Esophagus squamous epithelium (tissue), 5 donors: Measurements from ENCODE around the gene TBC1D23. TPM values are rescaled to one million over a fixed set of nuclear protein-coding genes. Genes with fewer than 3 reads are reported as not detected.
"Not testable (repeated sequence)": the region's sequence is repeated elsewhere in the genome, so short reads cannot be mapped to it uniquely, and the experiment has no call there.

Experiments
- DNase-seq: peaks from one replicate; lab custom pipeline; 2025; lab: John Stamatoyannopoulos, UW
- H3K27ac ChIP-seq, 4 donors: fragments of 200-600 bp; sonication (generic); one replicate each; pipeline ENCODE4 v1.5.1; 2016 to 2019; ENCODE audit warnings: mild to moderate bottlenecking in 1 of 4
- H3K27me3 ChIP-seq, 4 donors: fragments of 200-600 bp; sonication (generic); 1 replicate in 3 of 4; 2 replicates in 1 of 4; pipeline versions ENCODE4 v1.5.1 to v1.6.0; 2017 to 2021; ENCODE audit warnings: antibody characterized with exemption in 1 of 4
- H3K36me3 ChIP-seq, 3 donors: fragments of 200-600 bp; sonication (generic); one replicate each; pipeline ENCODE4 v1.5.1; 2016 to 2019
- H3K4me1 ChIP-seq, 3 donors: fragments of 200-600 bp; sonication (generic); one replicate each; pipeline ENCODE4 v1.5.1; 2017 to 2019
- H3K4me3 ChIP-seq, 4 donors: fragments of 200-600 bp; sonication (generic); 1 replicate in 3 of 4; 2 replicates in 1 of 4; pipeline ENCODE4 v1.5.1; 2016 to 2019; ENCODE audit warnings: mild to moderate bottlenecking in 2 of 4, moderate library complexity in 1 of 4
- H3K9me3 ChIP-seq, 3 donors: fragments of 200-600 bp; sonication (generic); one replicate each; pipeline ENCODE4 v1.5.1; 2016 to 2019
- POLR2A ChIP-seq, 4 donors: fragments of 450-650 bp; IDR thresholded peaks; one replicate each; pipeline ENCODE4 v1.6.1; 2017; ENCODE audit warnings: antibody characterized with exemption in 4 of 4, mild to moderate bottlenecking in 4 of 4, moderate library complexity in 3 of 4
- WGBS, 2 donors: methylation state at CpG; one replicate each; pipeline ENCODE4 v1.1.5; 2018; 5-methylcytosine and 5-hydroxymethylcytosine counted together
- intact Hi-C: fragments of 100-400 bp; cut with DNase I; formaldehyde crosslinking; loops from one replicate; pipeline ENCODE4 v1.15.0; 2022
- total RNA-seq, 4 donors: library from RNA; depleted of rRNA; stranded (reverse); fragments of >200 nt; gene quantifications; one replicate each; pipeline ENCODE4 v1.1.0, GENCODE V29; 2016
- TF ChIP-seq, protein P1 (sequence below), 6 experiments: fragments of 450-650 bp in 4 of 6; fragments of 200-600 bp in 2 of 6; sonication (generic) in 2 of 6; IDR thresholded peaks; one replicate each; pipeline ENCODE4 v1.5.1; 2016 to 2019; ENCODE audit warnings: antibody characterized with exemption in 6 of 6, mild to moderate bottlenecking in 4 of 6, moderate library complexity in 4 of 6
- donor health status: DM: yes; HTN: yes; CAD: no.

Gene TBC1D23
- total RNA-seq, 4 donors from 2014 or later: 16.3 to 40.0 (median 32.1) TPM

DNA sequence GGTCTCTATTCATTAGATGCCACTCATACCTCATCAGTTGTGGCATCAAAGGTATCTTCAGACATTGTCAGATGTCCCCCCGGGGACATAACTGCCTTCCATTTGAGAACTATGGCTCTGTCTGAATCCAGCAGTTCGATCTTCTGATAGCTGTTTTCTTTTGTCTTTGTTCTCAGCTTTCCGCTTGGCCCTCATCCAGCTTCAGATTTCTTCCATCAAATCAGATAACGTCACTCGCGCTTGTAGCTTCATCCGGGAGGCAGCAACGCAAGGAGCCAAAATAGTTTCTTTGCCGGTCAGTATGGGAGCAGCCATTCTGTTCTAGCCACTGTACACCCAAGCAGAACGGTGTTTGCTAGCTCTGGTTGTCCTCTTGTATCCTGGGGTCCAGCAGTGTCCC lies 78.1 kb downstream of the TBC1D23 start:
- DNase-seq: no peak
- peaks cover 0 to 20% (median 9%) of the 10 kb centered on the region in 3 donors for H3K4me1 ChIP-seq
- WGBS, 2 donors: 89 to 95% methylated on average over 10 of the region's 10 CpGs
- H3K27ac ChIP-seq: no peak overlapping the region
- H3K27me3 ChIP-seq: no peaks in the 10 kb centered on the region
- peaks cover 0 to 50% (median 14%) of the 10 kb centered on the region in 3 donors for H3K36me3 ChIP-seq
- no peak for TF ChIP-seq POLR2A (IDR thresholded peaks at IDR 0.05)
- TF ChIP-seq, protein P1, sequence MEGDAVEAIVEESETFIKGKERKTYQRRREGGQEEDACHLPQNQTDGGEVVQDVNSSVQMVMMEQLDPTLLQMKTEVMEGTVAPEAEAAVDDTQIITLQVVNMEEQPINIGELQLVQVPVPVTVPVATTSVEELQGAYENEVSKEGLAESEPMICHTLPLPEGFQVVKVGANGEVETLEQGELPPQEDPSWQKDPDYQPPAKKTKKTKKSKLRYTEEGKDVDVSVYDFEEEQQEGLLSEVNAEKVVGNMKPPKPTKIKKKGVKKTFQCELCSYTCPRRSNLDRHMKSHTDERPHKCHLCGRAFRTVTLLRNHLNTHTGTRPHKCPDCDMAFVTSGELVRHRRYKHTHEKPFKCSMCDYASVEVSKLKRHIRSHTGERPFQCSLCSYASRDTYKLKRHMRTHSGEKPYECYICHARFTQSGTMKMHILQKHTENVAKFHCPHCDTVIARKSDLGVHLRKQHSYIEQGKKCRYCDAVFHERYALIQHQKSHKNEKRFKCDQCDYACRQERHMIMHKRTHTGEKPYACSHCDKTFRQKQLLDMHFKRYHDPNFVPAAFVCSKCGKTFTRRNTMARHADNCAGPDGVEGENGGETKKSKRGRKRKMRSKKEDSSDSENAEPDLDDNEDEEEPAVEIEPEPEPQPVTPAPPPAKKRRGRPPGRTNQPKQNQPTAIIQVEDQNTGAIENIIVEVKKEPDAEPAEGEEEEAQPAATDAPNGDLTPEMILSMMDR (IDR thresholded peaks at IDR 0.05): no peak
- no peaks in the 10 kb centered on the region for H3K9me3 ChIP-seq
- H3K4me3 ChIP-seq: no peak overlapping the region
- intact Hi-C loops: no loop called here

DNA sequence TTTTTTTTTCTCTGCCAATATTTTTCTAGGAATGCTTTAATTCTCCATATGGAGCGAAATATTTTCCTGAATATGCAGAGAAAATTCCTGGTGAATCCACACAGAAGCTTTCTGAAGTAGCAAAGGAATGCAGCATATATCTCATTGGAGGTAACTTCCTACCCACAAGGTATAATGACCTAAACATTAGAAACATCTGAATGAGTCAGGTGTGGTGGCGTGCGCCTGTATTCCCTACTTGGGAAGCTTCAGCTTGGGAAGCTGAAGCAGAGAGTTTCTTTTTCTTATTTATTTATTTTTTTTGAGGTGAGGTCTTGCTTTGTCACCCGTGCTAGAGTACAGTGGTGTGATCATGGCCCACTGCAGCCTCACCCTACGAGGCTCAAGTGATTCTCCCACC lies 79.0 kb downstream of the TBC1D23 start:
- Histone ChIP-seq H3K4me1 (peaks cover 0 to 14% (median 5%) of the 10 kb centered on the region in 3 donors), H3K27ac (no peak overlapping the region), H3K36me3 (peaks cover 0 to 59% (median 14%) of the 10 kb centered on the region in 3 donors), H3K27me3 (no peaks in the 10 kb centered on the region), H3K9me3 (no peaks in the 10 kb centered on the region), H3K4me3 (no peak overlapping the region)
- 96 to 97% methylated on average over 5 of the region's 5 CpGs for WGBS, 2 donors
- TF ChIP-seq, protein P1 (IDR thresholded peaks at IDR 0.05): no peak
- TF ChIP-seq POLR2A (IDR thresholded peaks at IDR 0.05): no peak
- DNase-seq: no peak
- intact Hi-C loops: no loop called here

DNA sequence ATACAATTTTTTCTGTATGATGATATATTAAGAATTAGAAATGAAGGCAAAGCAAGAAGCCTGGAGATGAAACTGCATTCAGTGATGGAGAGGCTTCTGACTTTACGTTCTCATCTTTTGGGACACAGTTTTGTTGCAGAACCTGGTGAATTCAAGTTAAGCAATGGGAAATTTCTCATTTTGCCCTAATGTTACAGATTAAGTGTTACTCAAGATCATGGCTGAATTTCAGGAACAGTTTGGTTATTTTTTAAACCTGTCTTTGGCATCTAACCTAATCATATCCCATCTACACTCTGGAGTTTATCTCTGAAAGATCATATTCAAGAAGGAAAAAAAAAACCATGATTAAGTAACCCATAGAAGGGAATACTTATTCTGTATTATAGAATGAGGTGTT lies 79.7 kb downstream of the TBC1D23 start:
- TF ChIP-seq, protein P1 (IDR thresholded peaks at IDR 0.05): no peak
- no peak for TF ChIP-seq POLR2A (IDR thresholded peaks at IDR 0.05)
- peaks cover 0 to 10% (median 3%) of the 10 kb centered on the region in 3 donors for H3K4me1 ChIP-seq
- DNase-seq: no peak
- H3K27me3 ChIP-seq: no peaks in the 10 kb centered on the region
- intact Hi-C loops: no loop called here
- no peak overlapping the region for H3K4me3 ChIP-seq
- peaks cover 0 to 66% (median 14%) of the 10 kb centered on the region in 3 donors for H3K36me3 ChIP-seq
- no peak overlapping the region for H3K27ac ChIP-seq
- no peaks in the 10 kb centered on the region for H3K9me3 ChIP-seq
- WGBS, 2 donors: 91 to 97% methylated on average over 1 of the region's 1 CpG

DNA sequence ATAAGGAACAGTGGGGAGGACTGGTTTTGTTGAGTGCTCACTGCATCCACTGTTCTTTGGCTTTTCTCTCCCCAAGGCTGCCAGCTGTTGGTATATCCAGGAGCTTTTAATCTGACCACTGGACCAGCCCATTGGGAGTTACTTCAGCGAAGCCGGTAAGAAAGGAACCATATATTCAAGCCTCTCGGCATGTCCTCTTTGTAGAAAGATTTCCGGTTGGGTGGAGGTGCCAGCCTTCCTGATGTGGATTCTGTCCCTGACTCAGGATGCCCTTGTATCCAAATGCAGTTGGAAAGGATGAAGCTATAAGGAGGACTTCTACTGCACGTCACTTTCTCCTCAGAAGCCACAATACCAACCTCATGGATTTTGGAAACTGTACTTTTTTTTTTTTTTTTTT lies 87.9 kb downstream of the TBC1D23 start:
- Histone ChIP-seq H3K9me3 (no peaks in the 10 kb centered on the region), H3K27me3 (no peaks in the 10 kb centered on the region), H3K4me3 (no peak overlapping the region), H3K36me3 (peaks cover 6 to 93% (median 12%) of the 10 kb centered on the region in 3 donors), H3K4me1 (no peaks in the 10 kb centered on the region), H3K27ac (no peak overlapping the region)
- TF ChIP-seq POLR2A (IDR thresholded peaks at IDR 0.05): no peak
- TF ChIP-seq, protein P1 (IDR thresholded peaks at IDR 0.05): no peak
- no peak for DNase-seq
- intact Hi-C loops: no loop called here
- 87 to 96% methylated on average over 5 of the region's 5 CpGs for WGBS, 2 donors

DNA sequence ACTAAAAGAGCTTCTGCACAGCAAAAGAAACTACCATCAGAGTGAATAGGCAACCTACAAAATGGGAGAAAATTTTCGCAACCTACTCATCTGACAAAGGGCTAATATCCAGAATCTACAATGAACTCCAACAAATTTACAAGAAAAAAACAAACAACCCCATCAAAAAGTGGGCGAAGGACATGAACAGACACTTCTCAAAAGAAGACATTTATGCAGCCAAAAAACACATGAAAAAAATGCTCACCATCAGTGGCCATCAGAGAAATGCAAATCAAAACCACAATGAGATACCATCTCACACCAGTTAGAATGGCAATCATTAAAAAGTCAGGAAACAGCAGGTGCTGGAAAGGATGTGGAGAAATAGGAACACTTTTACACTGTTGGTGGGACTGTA lies 91.0 kb downstream of the TBC1D23 start:
- intact Hi-C loops, H3K4me3 ChIP-seq, H3K9me3 ChIP-seq, H3K27me3 ChIP-seq, H3K4me1 ChIP-seq, H3K27ac ChIP-seq, DNase-seq: not testable (repeated sequence)
- 100% methylated on average over 2 of the region's 2 CpGs; no CpG with 5 or more reads in 1 of the 2 donors for WGBS, 2 donors
- H3K36me3 ChIP-seq: peaks cover 7 to 93% (median 12%) of the 10 kb centered on the region in 3 donors
